ENCODE measurements around the gene RNF11.

- TF ChIP-seq ISL1 (CRISPR knock-in tag; IDR thresholded peaks at IDR 0.05), result no peak
- no peak for TF ChIP-seq CSRNP3 (CRISPR knock-in tag; IDR thresholded peaks at IDR 0.05)
- no peak for TF ChIP-seq ESRRG (CRISPR knock-in tag; IDR thresholded peaks at IDR 0.05)
- TF ChIP-seq SNAI2 (CRISPR knock-in tag; IDR thresholded peaks at IDR 0.05), result no peak
- TF ChIP-seq CSDC2 (CRISPR knock-in tag; IDR thresholded peaks at IDR 0.05), result no peak
- no peak for TF ChIP-seq RARB (CRISPR knock-in tag; IDR thresholded peaks at IDR 0.05)
- TF ChIP-seq PATZ1 (CRISPR knock-in tag; IDR thresholded peaks at IDR 0.05; ENCODE audit: borderline replicate concordance), result no peak
- TF ChIP-seq TOX (CRISPR knock-in tag; IDR thresholded peaks at IDR 0.05; ENCODE audit: borderline replicate concordance), result no peak
- no peak for TF ChIP-seq ZFP3 (CRISPR knock-in tag; IDR thresholded peaks at IDR 0.05)
- no peak for TF ChIP-seq TCF4 (CRISPR knock-in tag; IDR thresholded peaks at IDR 0.05; ENCODE audit: borderline replicate concordance)
- TF ChIP-seq ZFP30 (CRISPR knock-in tag; IDR thresholded peaks at IDR 0.05), result no peak
- TF ChIP-seq CREB5 (CRISPR knock-in tag; IDR thresholded peaks at IDR 0.05; ENCODE audit: low read depth), result no peak
- no peak for TF ChIP-seq POU6F1 (CRISPR knock-in tag; IDR thresholded peaks at IDR 0.05; ENCODE audit: borderline replicate concordance, low read depth)
- TF ChIP-seq BACH2 (CRISPR knock-in tag; IDR thresholded peaks at IDR 0.05; ENCODE audit: borderline replicate concordance), result no peak
Measured at GRCh38 chr1:51237351-51238033, 1.4 kb downstream of the RNF11 start.

Measured in SK-N-SH treated with all-trans-retinoic acid at 6 μM for 48 hours (cell line).